Suprapubic skin (tissue), 4 donors: ENCODE measurements around the gene GOLT1A. TPM values are rescaled to one million over a fixed set of nuclear protein-coding genes. Genes with fewer than 3 reads are reported as not detected.
A peak's percentile ranks its signal among the peaks of the same experiment; 100 is the strongest.

Source experiments
- DNase-seq, 2 donors: peaks; one replicate each; pipeline ENCODE4 v3.0.0-alpha.2; 2019; ENCODE audit warnings: low spot score in 2 of 2
- H3K27ac ChIP-seq: fragments of 200-600 bp; sonication (generic); one replicate; pipeline ENCODE4 v1.5.1; 2019
- H3K27me3 ChIP-seq: fragments of 200-600 bp; sonication (generic); one replicate; pipeline ENCODE4 v1.5.1; 2019
- H3K36me3 ChIP-seq: fragments of 200-600 bp; sonication (generic); one replicate; pipeline ENCODE4 v1.5.1; 2019
- H3K4me1 ChIP-seq: fragments of 200-600 bp; sonication (generic); one replicate; pipeline ENCODE4 v1.5.1; 2019
- H3K4me3 ChIP-seq: fragments of 200-600 bp; sonication (generic); one replicate; pipeline ENCODE4 v1.5.1; 2019; ENCODE audit warnings: mild to moderate bottlenecking
- H3K9me3 ChIP-seq: fragments of 200-600 bp; sonication (generic); one replicate; pipeline ENCODE4 v1.5.1; 2019
- EP300 ChIP-seq: sonication (generic); formaldehyde crosslinking; IDR thresholded peaks from one replicate; pipeline ENCODE4 v1.6.1; 2017; ENCODE audit warnings: antibody characterized with exemption
- POLR2A ChIP-seq, 2 donors: fragments of 450-650 bp; IDR thresholded peaks; one replicate each; pipeline ENCODE4 v1.6.1; 2017; ENCODE audit warnings: antibody characterized with exemption in 2 of 2, mild to moderate bottlenecking in 2 of 2, moderate library complexity in 2 of 2
- POLR2AphosphoS5 ChIP-seq, 3 donors: sonication (generic); formaldehyde crosslinking; IDR thresholded peaks; one replicate each; pipeline ENCODE4 v1.6.1; 2017; ENCODE audit warnings: antibody characterized with exemption in 3 of 3
- WGBS: methylation state at CpG from one replicate; pipeline ENCODE4 v1.1.5; 2018; 5-methylcytosine and 5-hydroxymethylcytosine counted together
- total RNA-seq, 4 donors: library from RNA; depleted of rRNA; stranded (reverse); fragments of >200 nt; gene quantifications; one replicate each; pipeline ENCODE4 v1.1.0, GENCODE V29; 2016
- TF ChIP-seq, protein P1 (sequence below), 2 donors: fragments of 200-600 bp in 1 of 2; fragments of 450-650 bp in 1 of 2; sonication (generic) in 1 of 2; IDR thresholded peaks; one replicate each; pipeline ENCODE4 v1.5.1; 2016 to 2019; ENCODE audit warnings: antibody characterized with exemption in 2 of 2, mild to moderate bottlenecking in 1 of 2, moderate library complexity in 1 of 2

Gene GOLT1A
- total RNA-seq, 4 donors from 2014 or later, result not detected

DNA sequence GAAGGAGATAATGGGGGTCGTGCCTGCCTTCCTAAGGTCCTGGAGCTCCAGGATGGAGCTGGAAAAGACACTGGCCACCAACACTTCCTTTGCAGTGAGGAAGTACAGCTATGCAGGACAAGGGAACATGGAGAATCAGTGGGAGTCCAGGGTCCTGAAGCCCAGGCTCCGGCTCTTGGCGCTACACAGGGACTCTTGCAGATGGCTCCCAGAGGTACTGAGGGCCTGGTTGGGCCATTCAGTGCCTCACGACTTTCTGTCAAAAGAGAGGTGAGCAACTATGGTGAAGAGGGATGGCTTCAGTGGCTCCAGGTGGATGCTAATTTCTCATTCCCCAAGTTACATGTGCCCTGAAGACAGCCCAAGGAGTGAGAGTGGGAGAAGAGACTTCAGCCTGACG is 60.1 kb downstream of the GOLT1A start:
- no peak overlapping the region for H3K27ac ChIP-seq
- H3K36me3 ChIP-seq, result no peaks in the 10 kb centered on the region
- no peak overlapping the region for H3K4me3 ChIP-seq
- DNase-seq, result no peak
- no peak for TF ChIP-seq POLR2AphosphoS5 (IDR thresholded peaks at IDR 0.05)
- TF ChIP-seq EP300, result no peak
- no peak for TF ChIP-seq POLR2A (IDR thresholded peaks at IDR 0.05)
- TF ChIP-seq, protein P1, sequence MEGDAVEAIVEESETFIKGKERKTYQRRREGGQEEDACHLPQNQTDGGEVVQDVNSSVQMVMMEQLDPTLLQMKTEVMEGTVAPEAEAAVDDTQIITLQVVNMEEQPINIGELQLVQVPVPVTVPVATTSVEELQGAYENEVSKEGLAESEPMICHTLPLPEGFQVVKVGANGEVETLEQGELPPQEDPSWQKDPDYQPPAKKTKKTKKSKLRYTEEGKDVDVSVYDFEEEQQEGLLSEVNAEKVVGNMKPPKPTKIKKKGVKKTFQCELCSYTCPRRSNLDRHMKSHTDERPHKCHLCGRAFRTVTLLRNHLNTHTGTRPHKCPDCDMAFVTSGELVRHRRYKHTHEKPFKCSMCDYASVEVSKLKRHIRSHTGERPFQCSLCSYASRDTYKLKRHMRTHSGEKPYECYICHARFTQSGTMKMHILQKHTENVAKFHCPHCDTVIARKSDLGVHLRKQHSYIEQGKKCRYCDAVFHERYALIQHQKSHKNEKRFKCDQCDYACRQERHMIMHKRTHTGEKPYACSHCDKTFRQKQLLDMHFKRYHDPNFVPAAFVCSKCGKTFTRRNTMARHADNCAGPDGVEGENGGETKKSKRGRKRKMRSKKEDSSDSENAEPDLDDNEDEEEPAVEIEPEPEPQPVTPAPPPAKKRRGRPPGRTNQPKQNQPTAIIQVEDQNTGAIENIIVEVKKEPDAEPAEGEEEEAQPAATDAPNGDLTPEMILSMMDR (IDR thresholded peaks at IDR 0.05), result no peak
- H3K9me3 ChIP-seq, result no peaks in the 10 kb centered on the region
- H3K4me1 ChIP-seq, result peaks cover 54% of the 10 kb centered on the region
- H3K27me3 ChIP-seq, result no peaks in the 10 kb centered on the region
- WGBS, result 82% methylated on average over 5 of the region's 5 CpGs

DNA sequence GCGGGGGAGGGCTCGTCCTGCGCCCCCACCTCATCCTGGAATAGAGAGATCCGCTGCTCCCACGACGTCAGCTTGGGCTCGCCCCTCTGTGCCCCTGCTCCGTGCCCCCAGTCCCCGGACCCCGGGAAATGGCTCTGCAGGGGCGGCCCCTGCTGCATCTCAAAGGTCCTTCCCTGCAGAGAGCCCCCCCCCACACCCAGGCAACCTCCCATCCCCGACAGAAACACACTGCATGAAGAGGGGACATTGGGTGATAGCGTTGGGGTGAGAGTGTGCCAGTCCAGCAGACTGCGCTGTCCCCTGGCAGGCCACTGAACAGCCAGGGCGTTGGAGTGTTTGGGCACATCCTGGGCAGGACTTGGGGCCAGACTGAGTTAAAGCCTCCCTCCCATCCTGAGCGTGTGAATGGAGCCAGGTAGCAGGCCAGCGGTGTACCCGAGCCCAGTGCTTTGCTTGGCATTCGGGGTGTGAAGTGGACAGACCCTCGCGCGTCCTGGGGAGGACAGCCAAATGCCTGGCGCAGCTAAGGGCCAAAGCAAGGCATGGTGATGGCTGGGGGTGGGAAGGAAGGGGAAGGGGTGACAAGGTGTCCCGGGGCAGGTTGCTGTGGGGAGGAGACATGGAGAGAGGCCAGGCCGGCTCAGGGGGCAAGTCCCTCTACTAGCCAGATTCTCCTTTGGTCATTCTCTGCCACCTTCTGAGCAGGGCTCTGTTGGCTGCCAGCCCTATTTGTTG is 61.3 kb downstream of the GOLT1A start:
- 52% methylated on average over 13 of the region's 25 CpGs for whole genome bisulfite sequencing
- H3K27ac ChIP-seq, result peak overlapping the region; percentile 91
- H3K4me1 ChIP-seq, result peaks cover 62% of the 10 kb centered on the region
- H3K9me3 ChIP-seq, result no peaks in the 10 kb centered on the region
- no peaks in the 10 kb centered on the region for H3K27me3 ChIP-seq
- H3K4me3 ChIP-seq, result peak overlapping the region; percentile 77
- TF ChIP-seq EP300 (no peak), POLR2A (IDR thresholded peaks at IDR 0.05) (no peak), POLR2AphosphoS5 (IDR thresholded peaks at IDR 0.05) (no peak)
- TF ChIP-seq, protein P1 (IDR thresholded peaks at IDR 0.05), result no peak
- no peaks in the 10 kb centered on the region for H3K36me3 ChIP-seq
- DNase-seq, result no peak

DNA sequence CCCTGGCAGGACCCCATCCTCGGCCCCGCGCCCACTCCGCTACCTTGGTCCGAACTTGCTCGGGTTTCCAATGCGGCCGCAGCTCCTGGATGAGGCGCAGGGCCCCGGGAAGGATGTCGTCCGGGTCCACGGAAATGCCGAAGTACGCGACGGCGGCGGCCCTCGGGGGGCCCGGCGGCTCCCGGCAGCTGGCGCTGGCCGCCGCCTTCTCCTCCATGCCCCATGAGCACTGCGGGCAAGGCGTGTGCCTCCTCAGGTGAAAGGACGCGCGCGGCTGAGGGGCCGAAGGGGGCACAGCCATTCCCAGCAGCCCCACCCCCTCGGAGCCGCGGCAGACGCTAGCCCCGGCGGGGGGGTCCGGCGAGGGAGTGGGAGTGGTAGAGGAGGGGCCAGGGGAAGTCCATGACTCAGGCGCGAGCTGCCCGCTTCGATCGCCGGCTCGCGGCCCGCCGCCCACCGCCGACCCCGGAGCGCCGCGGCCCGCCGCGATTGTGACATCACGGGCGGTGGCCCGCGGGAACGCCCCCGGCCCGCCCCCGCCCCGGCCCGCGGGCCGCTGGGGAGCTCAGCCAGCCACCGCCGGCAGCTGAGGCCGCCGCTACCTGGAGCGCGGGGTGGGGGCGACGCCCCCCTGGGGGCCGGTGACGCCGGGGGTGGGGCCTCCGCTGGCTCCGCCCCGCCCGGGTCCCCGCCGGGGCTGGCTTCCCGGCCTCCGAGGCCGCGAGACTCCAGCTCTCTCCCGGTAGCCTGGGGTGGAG is 62.1 kb downstream of the GOLT1A start, which contains the start of gene ETNK2:
Gene ETNK2 (minus strand): TSS at position 493 of the 758 bp plus-strand sequence. CDS start 192 bp downstream, at position 301.
- WGBS, result 2% methylated on average over 26 of the region's 94 CpGs

DNA sequence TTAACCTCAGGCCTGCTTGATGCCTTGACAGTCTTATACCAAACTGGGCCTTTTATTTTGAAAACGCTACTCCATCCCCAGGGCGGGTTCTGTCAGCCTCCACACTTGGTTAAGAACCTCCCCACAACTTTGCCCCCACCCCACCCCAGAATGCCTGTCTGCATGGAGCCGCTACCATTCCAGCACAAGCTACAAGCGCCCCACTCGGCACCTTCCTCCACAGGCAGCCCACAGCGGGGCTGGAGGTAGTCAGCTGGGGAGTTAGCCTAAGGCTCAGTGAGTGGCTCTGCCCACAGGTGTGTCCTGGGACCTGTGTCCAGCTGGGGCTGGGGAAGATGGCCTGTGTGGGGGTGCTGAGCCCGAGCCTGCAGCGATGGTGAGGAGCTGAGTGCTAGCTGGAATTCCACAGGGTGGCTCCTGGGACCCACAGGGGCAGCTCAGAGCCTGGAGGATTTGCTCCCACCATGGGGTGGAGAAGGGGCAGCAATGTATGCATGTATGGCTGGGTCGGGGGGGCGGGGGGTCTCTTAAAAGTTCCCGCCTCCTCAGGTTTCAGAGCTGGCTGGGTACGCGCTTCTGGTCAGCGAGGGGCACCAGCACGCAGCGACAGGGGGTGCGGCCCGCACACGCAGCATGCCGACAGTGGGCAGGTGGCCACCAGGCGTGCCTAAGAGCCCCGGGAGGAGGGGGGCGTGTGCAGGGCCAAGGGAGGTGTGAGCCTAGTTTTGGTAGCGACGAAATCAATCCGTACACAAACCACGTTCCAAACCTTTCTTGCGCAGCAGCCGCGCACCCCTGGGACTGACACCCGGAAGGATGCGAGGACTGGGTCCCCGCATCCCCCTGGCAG is 62.9 kb downstream of the GOLT1A start:
- peaks cover 62% of the 10 kb centered on the region for H3K4me1 ChIP-seq
- peak overlapping the region; percentile 91 for H3K27ac ChIP-seq
- 10% methylated on average over 20 of the region's 33 CpGs for WGBS
- no peaks in the 10 kb centered on the region for H3K9me3 ChIP-seq
- H3K27me3 ChIP-seq, result no peaks in the 10 kb centered on the region
- TF ChIP-seq EP300 (no peak), POLR2AphosphoS5 (IDR thresholded peaks at IDR 0.05) (peak in 1 of 3 donors; percentile 7)
- DNase-seq, result no peak
- peaks cover 4% of the 10 kb centered on the region for H3K36me3 ChIP-seq
- peak overlapping the region; percentile 77 for H3K4me3 ChIP-seq

More for the DNA sequence above, 62.1 kb downstream of the GOLT1A start, which contains the start of gene ETNK2:
- H3K4me1 ChIP-seq, result peaks cover 62% of the 10 kb centered on the region
- peak within 1 kb of the TSS; percentile 91 for H3K27ac ChIP-seq
- no peaks in the 10 kb centered on the region for H3K9me3 ChIP-seq
- no peaks in the 10 kb centered on the region for H3K36me3 ChIP-seq
- H3K27me3 ChIP-seq, result no peaks in the 10 kb centered on the region
- peak in 1 of 2 donors; percentile 88 for DNase-seq
- H3K4me3 ChIP-seq, result peak within 1 kb of the TSS; percentile 77
- TF ChIP-seq, protein P1 (IDR thresholded peaks at IDR 0.05), result no peak
- TF ChIP-seq POLR2AphosphoS5 (IDR thresholded peaks at IDR 0.05) (peak in 1 of 3 donors; percentile 22), EP300 (no peak)
